ENCODE data around the gene RNLS. TPM values are rescaled to one million over a fixed set of nuclear protein-coding genes. Genes with fewer than 3 reads are reported as not detected.

The RNLS gene
- total RNA-seq, 3 donors from 2014 or later (not counting 1 experiment from before 2014, with no cell fraction given) = 4.0 to 6.8 (median 4.4) TPM

DNA sequence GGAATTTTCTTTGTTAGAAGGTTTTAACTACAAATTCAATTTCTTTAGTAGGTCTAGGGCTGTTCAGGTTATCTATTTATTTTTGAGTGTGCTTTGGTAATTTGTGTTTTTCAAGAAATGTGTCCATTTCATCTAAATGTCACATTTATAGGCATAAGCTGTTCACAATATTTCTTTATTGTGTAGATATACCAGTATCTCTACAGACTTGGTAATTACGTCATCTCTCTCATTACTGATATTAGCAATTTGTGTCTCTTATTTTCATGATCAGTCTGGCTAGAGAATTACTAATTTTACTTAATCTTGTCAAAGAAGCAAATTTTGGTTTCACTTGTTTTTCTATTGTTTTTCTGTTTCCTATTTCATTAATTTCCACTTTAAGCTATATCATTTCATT, 152.0 kb downstream of the RNLS start:
- no peaks in the 10 kb centered on the region for H3K4me1 Mint-ChIP-seq
- no peaks in the 10 kb centered on the region for H3K27me3 ChIP-seq (ENCODE audit: control insufficient read depth, insufficient read depth, low read length)
- H3K27ac ChIP-seq (ENCODE audit: low read length) = no peak overlapping the region
- no peaks in the 10 kb centered on the region for H3K9me3 ChIP-seq (ENCODE audit: control insufficient read depth, insufficient read depth, low read length)
- H3K36me3 Mint-ChIP-seq = peaks cover 6% of the 10 kb centered on the region
- no peaks in the 10 kb centered on the region for H3K36me3 ChIP-seq (ENCODE audit: control insufficient read depth, insufficient read depth, low read length)
- no peaks in the 10 kb centered on the region for H3K4me1 ChIP-seq (ENCODE audit: control insufficient read depth, insufficient read depth, low read length)
- H3K27ac Mint-ChIP-seq = no peak overlapping the region
- H3K9me3 Mint-ChIP-seq = no peaks in the 10 kb centered on the region
- H3K4me3 ChIP-seq (ENCODE audit: low read length) = no peak overlapping the region
- WGBS (ENCODE audit: insufficient coverage) = no CpG with 5 or more reads among the region's 1 CpG
- no peak for ATAC-seq
- intact Hi-C loops (cut with micrococcal nuclease) = no loop called here
- H3K4me3 Mint-ChIP-seq = no peak overlapping the region
- peaks cover 0 to 11% of the 10 kb centered on the region in 2 donors for H3K27me3 Mint-ChIP-seq (ENCODE audit: low read depth in 2 of 2)
- DNase-seq = no peak
- no peak for TF ChIP-seq CTCF (IDR thresholded peaks at IDR 0.05)

DNA sequence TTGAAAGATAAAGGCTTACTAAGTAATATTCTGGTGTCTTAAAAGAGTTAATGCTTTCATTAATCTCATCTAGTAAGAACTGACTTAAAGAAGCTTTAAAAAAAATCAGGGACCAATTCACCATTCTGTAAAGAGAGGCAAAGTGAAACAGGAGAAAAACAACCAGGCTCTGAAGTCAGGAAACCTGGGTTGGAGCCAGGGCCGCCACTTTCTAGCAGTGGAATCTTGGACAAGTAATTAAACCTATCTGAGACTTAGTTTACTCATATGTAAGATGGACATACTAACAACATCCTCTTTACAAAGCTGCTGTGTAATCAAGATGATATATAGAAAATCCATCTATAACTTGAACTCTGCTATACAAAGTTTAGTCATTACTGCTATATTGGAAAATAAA, 154.1 kb downstream of the RNLS start:
- Mint-ChIP-seq H3K27me3 (ENCODE audit: low read depth in 2 of 2) (peaks cover 2 to 11% of the 10 kb centered on the region in 2 donors), H3K36me3 (peaks cover 6% of the 10 kb centered on the region), H3K4me3 (no peak overlapping the region), H3K27ac (no peak overlapping the region), H3K9me3 (no peaks in the 10 kb centered on the region), H3K4me1 (no peaks in the 10 kb centered on the region)
- Histone ChIP-seq H3K27me3 (ENCODE audit: control insufficient read depth, insufficient read depth, low read length) (no peaks in the 10 kb centered on the region), H3K4me3 (ENCODE audit: low read length) (no peak overlapping the region), H3K4me1 (ENCODE audit: control insufficient read depth, insufficient read depth, low read length) (no peaks in the 10 kb centered on the region), H3K9me3 (ENCODE audit: control insufficient read depth, insufficient read depth, low read length) (no peaks in the 10 kb centered on the region), H3K36me3 (ENCODE audit: control insufficient read depth, insufficient read depth, low read length) (no peaks in the 10 kb centered on the region), H3K27ac (ENCODE audit: low read length) (no peak overlapping the region)
- intact Hi-C loops (cut with micrococcal nuclease) = no loop called here
- TF ChIP-seq CTCF (IDR thresholded peaks at IDR 0.05) = no peak
- ATAC-seq = no peak
- DNase-seq = no peak
- WGBS (ENCODE audit: insufficient coverage) = no CpG with 5 or more reads among the region's 1 CpG

- Histone ChIP-seq H3K4me1 (ENCODE audit: control insufficient read depth, insufficient read depth, low read length) (no peaks in the 10 kb centered on the region), H3K4me3 (ENCODE audit: low read length) (no peak overlapping the region), H3K27me3 (ENCODE audit: control insufficient read depth, insufficient read depth, low read length) (no peaks in the 10 kb centered on the region), H3K36me3 (ENCODE audit: control insufficient read depth, insufficient read depth, low read length) (no peaks in the 10 kb centered on the region), H3K9me3 (ENCODE audit: control insufficient read depth, insufficient read depth, low read length) (no peaks in the 10 kb centered on the region), H3K27ac (ENCODE audit: low read length) (no peak overlapping the region)
- H3K27me3 Mint-ChIP-seq (ENCODE audit: low read depth in 2 of 2) = peaks cover 3 to 11% of the 10 kb centered on the region in 2 donors
- peaks cover 6% of the 10 kb centered on the region for H3K36me3 Mint-ChIP-seq
- no peaks in the 10 kb centered on the region for H3K4me1 Mint-ChIP-seq
- no peak for DNase-seq
- ATAC-seq = no peak
- no peak overlapping the region for H3K27ac Mint-ChIP-seq
- intact Hi-C loops (cut with micrococcal nuclease) = no loop called here
- 94% methylated on average over 1 of the region's 1 CpG for WGBS (ENCODE audit: insufficient coverage)
- no peak for TF ChIP-seq CTCF (IDR thresholded peaks at IDR 0.05)
- no peaks in the 10 kb centered on the region for H3K9me3 Mint-ChIP-seq
- no peak overlapping the region for H3K4me3 Mint-ChIP-seq
These were observed 154.7 kb downstream of the RNLS start for GRCh38 chr10:88428442-88428841.

- no peaks in the 10 kb centered on the region for H3K4me1 ChIP-seq (ENCODE audit: control insufficient read depth, insufficient read depth, low read length)
- no peak for ATAC-seq
- no peaks in the 10 kb centered on the region for H3K36me3 ChIP-seq (ENCODE audit: control insufficient read depth, insufficient read depth, low read length)
- DNase-seq = no peak
- H3K36me3 Mint-ChIP-seq = no peaks in the 10 kb centered on the region
- no peaks in the 10 kb centered on the region for H3K4me1 Mint-ChIP-seq
- no peak overlapping the region for H3K27ac Mint-ChIP-seq
- intact Hi-C loops (cut with micrococcal nuclease) = no loop called here
- no peak for TF ChIP-seq CTCF (IDR thresholded peaks at IDR 0.05)
- H3K4me3 ChIP-seq (ENCODE audit: low read length) = no peak overlapping the region
- H3K27me3 Mint-ChIP-seq (ENCODE audit: low read depth in 2 of 2) = peaks cover 0 to 3% of the 10 kb centered on the region in 2 donors
- H3K27me3 ChIP-seq (ENCODE audit: control insufficient read depth, insufficient read depth, low read length) = no peaks in the 10 kb centered on the region
- no peaks in the 10 kb centered on the region for H3K9me3 Mint-ChIP-seq
- WGBS (ENCODE audit: insufficient coverage) = no CpG with 5 or more reads among the region's 2 CpGs
- no peak overlapping the region for H3K4me3 Mint-ChIP-seq
- H3K27ac ChIP-seq (ENCODE audit: low read length) = no peak overlapping the region
- no peaks in the 10 kb centered on the region for H3K9me3 ChIP-seq (ENCODE audit: control insufficient read depth, insufficient read depth, low read length)
These were observed 156.1 kb downstream of the RNLS start for GRCh38 chr10:88427024-88427423.
